Heart left ventricle (tissue), 13 donors: ENCODE results near the gene FAM161B.

Experiments used
- POLR2A ChIP-seq, 2 donors: fragments of 450-650 bp; IDR thresholded peaks; one replicate each; pipeline ENCODE4 v1.6.1; 2017; ENCODE audit warnings: antibody characterized with exemption in 2 of 2, mild to moderate bottlenecking in 2 of 2, moderate library complexity in 2 of 2
- TF ChIP-seq, protein P1 (sequence below), 12 donors: fragments of 200-600 bp; sonication (generic) in 4 of 12; IDR thresholded peaks; one replicate each; pipeline versions ENCODE4 v1.5.0 to v1.8.0; 2018 to 2022; ENCODE audit warnings: antibody characterized with exemption in 12 of 12, mild to moderate bottlenecking in 5 of 12
- donor health status: ischemic (EF 13 %, LVEDD 7.1; RV severe dilation, severe dysfunction).
- donor health status: DM: no; HTN: yes; CAD: no.
- donor health status: DM: no; HTN: no; CAD: no.
- donor health status: ischemic (EF 25% LVEDD 6.9; RV normal size, moderate dysfunction).
- donor health status: ischemic (EF 25% LVEDD 5.7; RV mildly dilated, moderate dysfunction).
- donor health status: ischemic (EF 35%, LVEDD 5.7; RV mildly dilated, moderate dysfunction).
- donor health status: nonischemic (EF 11% LVEDD 7.7; RV severe dilation, severe dysfunction).
- donor health status: DM: yes; HTN: yes; CAD: no.
- donor health status: PGD.
- donor health status: ischemic (EF 29% LVEDD 5.4; RV normal size, mild dysfunction).
- donor health status: nonischemic (EF 23%, LVEDD 6.1; RV moderate dilation, normal function).

GRCh38 chr14:73916324-73916723, 33.6 kb downstream of the FAM161B start:
- TF ChIP-seq, protein P1, sequence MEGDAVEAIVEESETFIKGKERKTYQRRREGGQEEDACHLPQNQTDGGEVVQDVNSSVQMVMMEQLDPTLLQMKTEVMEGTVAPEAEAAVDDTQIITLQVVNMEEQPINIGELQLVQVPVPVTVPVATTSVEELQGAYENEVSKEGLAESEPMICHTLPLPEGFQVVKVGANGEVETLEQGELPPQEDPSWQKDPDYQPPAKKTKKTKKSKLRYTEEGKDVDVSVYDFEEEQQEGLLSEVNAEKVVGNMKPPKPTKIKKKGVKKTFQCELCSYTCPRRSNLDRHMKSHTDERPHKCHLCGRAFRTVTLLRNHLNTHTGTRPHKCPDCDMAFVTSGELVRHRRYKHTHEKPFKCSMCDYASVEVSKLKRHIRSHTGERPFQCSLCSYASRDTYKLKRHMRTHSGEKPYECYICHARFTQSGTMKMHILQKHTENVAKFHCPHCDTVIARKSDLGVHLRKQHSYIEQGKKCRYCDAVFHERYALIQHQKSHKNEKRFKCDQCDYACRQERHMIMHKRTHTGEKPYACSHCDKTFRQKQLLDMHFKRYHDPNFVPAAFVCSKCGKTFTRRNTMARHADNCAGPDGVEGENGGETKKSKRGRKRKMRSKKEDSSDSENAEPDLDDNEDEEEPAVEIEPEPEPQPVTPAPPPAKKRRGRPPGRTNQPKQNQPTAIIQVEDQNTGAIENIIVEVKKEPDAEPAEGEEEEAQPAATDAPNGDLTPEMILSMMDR (IDR thresholded peaks at IDR 0.05), result no peak
- TF ChIP-seq POLR2A (IDR thresholded peaks at IDR 0.05), result no peak
